GM12878 (cell line): ENCODE results near the gene KBTBD4. TPM values are rescaled to one million over a fixed set of nuclear protein-coding genes. Genes with fewer than 3 reads are reported as not detected.

Experiments used
- BACH1 ChIP-seq: fragments of 450-650 bp; IDR thresholded peaks from 2 replicates; pipeline ENCODE4 v1.6.1; 2017; ENCODE audit warnings: mild to moderate bottlenecking, borderline replicate concordance
- EZH2 ChIP-seq: IDR thresholded peaks from 2 replicates; pipeline ENCODE4 v1.6.1; 2012; ENCODE audit warnings: low read depth, mild to moderate bottlenecking, control low read depth, inconsistent platforms, low read length, borderline replicate concordance; ENCODE audit not compliant: control insufficient read depth
- GABPA ChIP-seq: IDR thresholded peaks from 2 replicates; pipeline ENCODE4 v1.6.1; 2014; ENCODE audit warnings: antibody characterized with exemption, low read depth, mild to moderate bottlenecking, inconsistent platforms
- HDGF ChIP-seq: fragments of 450-650 bp; IDR thresholded peaks from 2 replicates; pipeline ENCODE4 v1.6.1; 2016; ENCODE audit warnings: antibody characterized with exemption
- IKZF2 ChIP-seq, 2 experiments: fragments of 450-650 bp; IDR thresholded peaks; 2 replicates each; pipeline ENCODE4 v1.6.1; 2017; ENCODE audit warnings: mild to moderate bottlenecking in 2 of 2, moderate library complexity in 2 of 2
- JUNB ChIP-seq: IDR thresholded peaks from 2 replicates; pipeline ENCODE4 v1.6.1; 2016; ENCODE audit warnings: antibody characterized with exemption, mild to moderate bottlenecking
- MEF2B ChIP-seq: fragments of 450-650 bp; IDR thresholded peaks from 2 replicates; pipeline ENCODE4 v1.6.1; 2018; ENCODE audit warnings: mild to moderate bottlenecking, moderate library complexity; ENCODE audit not compliant: partially characterized antibody, poor library complexity, severe bottlenecking
- NBN ChIP-seq: fragments of 450-650 bp; IDR thresholded peaks from 2 replicates; pipeline ENCODE4 v1.6.1; 2016
- PML ChIP-seq: IDR thresholded peaks from 2 replicates; pipeline ENCODE4 v1.6.1; 2012; ENCODE audit warnings: low read length, inconsistent platforms
- POU2F2 ChIP-seq: IDR thresholded peaks from 3 replicates; pipeline ENCODE4 v1.6.1; 2011; ENCODE audit warnings: low read depth, mild to moderate bottlenecking, low read length, borderline replicate concordance
- SPI1 ChIP-seq: IDR thresholded peaks from 2 replicates; pipeline ENCODE4 v1.6.1; 2011; ENCODE audit warnings: low read depth, mild to moderate bottlenecking, low read length, moderate library complexity, borderline replicate concordance; ENCODE audit not compliant: insufficient read depth
- ZBED1 ChIP-seq: IDR thresholded peaks from 2 replicates; pipeline ENCODE4 v1.6.1; 2016; ENCODE audit warnings: borderline replicate concordance
- ZNF207 ChIP-seq: fragments of 450-650 bp; IDR thresholded peaks from 2 replicates; pipeline ENCODE4 v1.6.1; 2014; ENCODE audit warnings: antibody characterized with exemption, mild to moderate bottlenecking, borderline replicate concordance
- ZSCAN29 ChIP-seq: fragments of 450-650 bp; IDR thresholded peaks from 2 replicates; pipeline ENCODE4 v1.6.1; 2017; ENCODE audit warnings: mild to moderate bottlenecking, moderate library complexity
- polyA plus RNA-seq, 11 experiments: library from polyadenylated mRNA; depleted of rRNA in 4 of 11; unstranded in 6 of 11; stranded (reverse) in 5 of 11; fragments of >200 nt; fragmentation: Nextera tagmentation in 4 of 11; fragmentation: Illumina TruSeq in 1 of 11; extraction: Ambion mirVana in 4 of 11; extraction: Trizol in 1 of 11; gene quantifications; 1 replicate in 1 of 11; 2 replicates in 10 of 11; pipeline versions ENCODE4 v1.2.1 to v1.2.3, GENCODE V29; 2011 to 2016; ENCODE audit warnings: inconsistent platforms in 2 of 11, missing spikeins in 2 of 11, low read depth in 1 of 11
- total RNA-seq, 4 experiments: library from RNA; depleted of rRNA in 3 of 4; stranded (reverse); fragments of >200 nt in 3 of 4; fragmentation: Illumina TruSeq in 1 of 4; extraction: Trizol in 1 of 4; gene quantifications; 2 replicates each; pipeline versions ENCODE4 v1.2.1 to v1.2.3, GENCODE V29; 2013 to 2021
- TF ChIP-seq, protein P1 (sequence below): fragments of 450-650 bp; formaldehyde crosslinking; IDR thresholded peaks from 2 replicates; pipeline ENCODE4 v1.4.0; 2022; ENCODE audit warnings: mild to moderate bottlenecking, moderate library complexity
- TF ChIP-seq, protein P2 (sequence below): IDR thresholded peaks from 2 replicates; pipeline ENCODE4 v1.6.1; 2011; ENCODE audit warnings: borderline replicate concordance, low read depth, mild to moderate bottlenecking, moderate library complexity, low read length; ENCODE audit not compliant: insufficient read depth, poor library complexity, severe bottlenecking
- TF ChIP-seq, protein P3 (sequence below): IDR thresholded peaks from 2 replicates; pipeline ENCODE4 v1.6.1; 2012; ENCODE audit warnings: mild to moderate bottlenecking, low read depth, low read length
- TF ChIP-seq, protein P4 (sequence below): fragments of 450-650 bp; IDR thresholded peaks from 2 replicates; pipeline ENCODE4 v1.6.1; 2017; ENCODE audit warnings: mild to moderate bottlenecking, low read depth, inconsistent platforms; ENCODE audit not compliant: poor library complexity, severe bottlenecking

Gene KBTBD4
- total and polyA plus RNA-seq, 10 of the 15 experiments (the other 5 are each of a cell fraction or from before 2014, with no cell fraction given): 18.4 to 46.4 (median 25.7) TPM

DNA sequence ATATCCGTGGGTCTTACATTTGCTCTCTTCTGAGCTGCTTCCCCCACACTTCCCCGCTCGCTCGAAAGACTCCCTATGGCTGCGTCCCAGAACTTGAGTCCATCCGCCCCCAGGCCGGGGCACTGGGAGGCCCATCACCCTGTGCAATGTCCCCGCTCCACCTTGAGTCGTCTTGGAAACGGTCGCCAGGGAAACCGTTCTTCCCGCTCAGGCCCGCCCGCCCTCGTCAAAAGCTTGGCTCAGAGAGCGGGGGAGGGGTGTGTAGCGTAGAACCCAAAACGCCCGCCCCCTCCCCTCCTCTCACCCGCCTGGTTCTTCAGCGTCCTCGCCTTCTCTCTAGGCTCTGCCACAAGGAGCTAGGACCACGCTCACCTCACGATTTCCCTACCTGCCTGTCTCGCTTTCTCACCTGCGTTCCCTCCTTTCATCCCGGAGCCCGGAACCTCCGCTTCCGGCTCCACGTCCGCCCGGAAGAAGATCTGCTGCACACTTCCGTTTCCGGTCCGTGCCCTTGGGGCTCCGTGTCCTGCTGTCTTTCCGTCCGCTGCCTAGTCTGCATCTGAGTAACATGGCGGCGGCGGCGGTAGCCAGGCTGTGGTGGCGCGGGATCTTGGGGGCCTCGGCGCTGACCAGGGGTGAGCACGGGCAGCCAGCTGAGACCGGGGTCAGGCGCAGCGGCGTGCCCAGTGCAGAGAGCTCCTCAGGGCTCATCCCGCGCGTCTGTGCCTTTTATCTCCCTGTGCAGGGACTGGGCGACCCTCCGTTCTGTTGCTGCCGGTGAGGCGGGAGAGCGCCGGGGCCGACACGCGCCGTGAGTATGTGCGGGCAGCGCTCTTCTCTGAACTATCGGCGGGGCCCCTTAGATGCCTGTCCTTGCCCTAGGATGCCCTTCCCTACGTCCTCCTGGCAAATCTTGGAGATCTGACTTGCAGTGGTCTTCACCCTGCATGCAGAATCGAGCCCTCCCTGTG lies at the start of gene KBTBD4, which contains the start of gene NDUFS3 (continued):
- TF ChIP-seq EZH2 (no peak), POU2F2 (peak; percentile 95), ZSCAN29 (0 out of 2 replicates have a peak, but pooled peaks have one; percentile 80), PML (peak; percentile 91), BACH1 (peak; percentile 57; the same call in 1 of the 2 replicates), ZBED1 (peak; percentile 88; the same call in 1 of the 2 replicates), HDGF (0 out of 2 replicates have a peak, but pooled peaks have one; percentile 66), GABPA (peak; percentile 100), MEF2B (peak; percentile 52), NBN (peak; percentile 99), SPI1 (no peak), IKZF2 (IDR thresholded peaks at IDR 0.05) (peak; percentile 43 to 53; a peak in 2 of 4 replicates), ZNF207 (peak; percentile 98), JUNB (no peak)
- TF ChIP-seq, protein P1, sequence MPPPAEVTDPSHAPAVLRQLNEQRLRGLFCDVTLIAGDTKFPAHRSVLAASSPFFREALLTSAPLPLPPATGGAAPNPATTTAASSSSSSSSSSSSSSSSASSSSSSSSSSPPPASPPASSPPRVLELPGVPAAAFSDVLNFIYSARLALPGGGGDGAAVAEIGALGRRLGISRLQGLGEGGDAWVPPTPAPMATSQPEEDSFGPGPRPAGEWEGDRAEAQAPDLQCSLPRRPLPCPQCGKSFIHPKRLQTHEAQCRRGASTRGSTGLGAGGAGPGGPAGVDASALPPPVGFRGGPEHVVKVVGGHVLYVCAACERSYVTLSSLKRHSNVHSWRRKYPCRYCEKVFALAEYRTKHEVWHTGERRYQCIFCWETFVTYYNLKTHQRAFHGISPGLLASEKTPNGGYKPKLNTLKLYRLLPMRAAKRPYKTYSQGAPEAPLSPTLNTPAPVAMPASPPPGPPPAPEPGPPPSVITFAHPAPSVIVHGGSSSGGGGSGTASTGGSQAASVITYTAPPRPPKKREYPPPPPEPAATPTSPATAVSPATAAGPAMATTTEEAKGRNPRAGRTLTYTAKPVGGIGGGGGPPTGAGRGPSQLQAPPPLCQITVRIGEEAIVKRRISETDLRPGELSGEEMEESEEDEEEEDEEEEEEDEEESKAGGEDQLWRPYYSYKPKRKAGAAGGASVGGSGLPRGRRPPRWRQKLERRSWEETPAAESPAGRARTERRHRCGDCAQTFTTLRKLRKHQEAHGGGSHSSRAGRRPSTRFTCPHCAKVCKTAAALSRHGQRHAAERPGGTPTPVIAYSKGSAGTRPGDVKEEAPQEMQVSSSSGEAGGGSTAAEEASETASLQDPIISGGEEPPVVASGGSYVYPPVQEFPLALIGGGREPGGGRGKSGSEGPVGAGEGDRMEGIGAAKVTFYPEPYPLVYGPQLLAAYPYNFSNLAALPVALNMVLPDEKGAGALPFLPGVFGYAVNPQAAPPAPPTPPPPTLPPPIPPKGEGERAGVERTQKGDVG (CRISPR knock-in tag): no peak
- TF ChIP-seq, protein P2, sequence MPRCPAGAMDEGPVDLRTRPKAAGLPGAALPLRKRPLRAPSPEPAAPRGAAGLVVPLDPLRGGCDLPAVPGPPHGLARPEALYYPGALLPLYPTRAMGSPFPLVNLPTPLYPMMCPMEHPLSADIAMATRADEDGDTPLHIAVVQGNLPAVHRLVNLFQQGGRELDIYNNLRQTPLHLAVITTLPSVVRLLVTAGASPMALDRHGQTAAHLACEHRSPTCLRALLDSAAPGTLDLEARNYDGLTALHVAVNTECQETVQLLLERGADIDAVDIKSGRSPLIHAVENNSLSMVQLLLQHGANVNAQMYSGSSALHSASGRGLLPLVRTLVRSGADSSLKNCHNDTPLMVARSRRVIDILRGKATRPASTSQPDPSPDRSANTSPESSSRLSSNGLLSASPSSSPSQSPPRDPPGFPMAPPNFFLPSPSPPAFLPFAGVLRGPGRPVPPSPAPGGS: peak; percentile 84
- TF ChIP-seq, protein P3, sequence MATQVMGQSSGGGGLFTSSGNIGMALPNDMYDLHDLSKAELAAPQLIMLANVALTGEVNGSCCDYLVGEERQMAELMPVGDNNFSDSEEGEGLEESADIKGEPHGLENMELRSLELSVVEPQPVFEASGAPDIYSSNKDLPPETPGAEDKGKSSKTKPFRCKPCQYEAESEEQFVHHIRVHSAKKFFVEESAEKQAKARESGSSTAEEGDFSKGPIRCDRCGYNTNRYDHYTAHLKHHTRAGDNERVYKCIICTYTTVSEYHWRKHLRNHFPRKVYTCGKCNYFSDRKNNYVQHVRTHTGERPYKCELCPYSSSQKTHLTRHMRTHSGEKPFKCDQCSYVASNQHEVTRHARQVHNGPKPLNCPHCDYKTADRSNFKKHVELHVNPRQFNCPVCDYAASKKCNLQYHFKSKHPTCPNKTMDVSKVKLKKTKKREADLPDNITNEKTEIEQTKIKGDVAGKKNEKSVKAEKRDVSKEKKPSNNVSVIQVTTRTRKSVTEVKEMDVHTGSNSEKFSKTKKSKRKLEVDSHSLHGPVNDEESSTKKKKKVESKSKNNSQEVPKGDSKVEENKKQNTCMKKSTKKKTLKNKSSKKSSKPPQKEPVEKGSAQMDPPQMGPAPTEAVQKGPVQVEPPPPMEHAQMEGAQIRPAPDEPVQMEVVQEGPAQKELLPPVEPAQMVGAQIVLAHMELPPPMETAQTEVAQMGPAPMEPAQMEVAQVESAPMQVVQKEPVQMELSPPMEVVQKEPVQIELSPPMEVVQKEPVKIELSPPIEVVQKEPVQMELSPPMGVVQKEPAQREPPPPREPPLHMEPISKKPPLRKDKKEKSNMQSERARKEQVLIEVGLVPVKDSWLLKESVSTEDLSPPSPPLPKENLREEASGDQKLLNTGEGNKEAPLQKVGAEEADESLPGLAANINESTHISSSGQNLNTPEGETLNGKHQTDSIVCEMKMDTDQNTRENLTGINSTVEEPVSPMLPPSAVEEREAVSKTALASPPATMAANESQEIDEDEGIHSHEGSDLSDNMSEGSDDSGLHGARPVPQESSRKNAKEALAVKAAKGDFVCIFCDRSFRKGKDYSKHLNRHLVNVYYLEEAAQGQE: no peak
- TF ChIP-seq, protein P4, sequence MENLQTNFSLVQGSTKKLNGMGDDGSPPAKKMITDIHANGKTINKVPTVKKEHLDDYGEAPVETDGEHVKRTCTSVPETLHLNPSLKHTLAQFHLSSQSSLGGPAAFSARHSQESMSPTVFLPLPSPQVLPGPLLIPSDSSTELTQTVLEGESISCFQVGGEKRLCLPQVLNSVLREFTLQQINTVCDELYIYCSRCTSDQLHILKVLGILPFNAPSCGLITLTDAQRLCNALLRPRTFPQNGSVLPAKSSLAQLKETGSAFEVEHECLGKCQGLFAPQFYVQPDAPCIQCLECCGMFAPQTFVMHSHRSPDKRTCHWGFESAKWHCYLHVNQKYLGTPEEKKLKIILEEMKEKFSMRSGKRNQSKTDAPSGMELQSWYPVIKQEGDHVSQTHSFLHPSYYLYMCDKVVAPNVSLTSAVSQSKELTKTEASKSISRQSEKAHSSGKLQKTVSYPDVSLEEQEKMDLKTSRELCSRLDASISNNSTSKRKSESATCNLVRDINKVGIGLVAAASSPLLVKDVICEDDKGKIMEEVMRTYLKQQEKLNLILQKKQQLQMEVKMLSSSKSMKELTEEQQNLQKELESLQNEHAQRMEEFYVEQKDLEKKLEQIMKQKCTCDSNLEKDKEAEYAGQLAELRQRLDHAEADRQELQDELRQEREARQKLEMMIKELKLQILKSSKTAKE: peak; percentile 48
